Measurements from ENCODE around the gene PRR5L.

The PRR5L gene

GRCh38 chr11:36403661-36404060, 107.6 kb downstream of the PRR5L start:
- H3K4me3 ChIP-seq (ENCODE audit: control insufficient read depth, low read depth, low read length), result no peak overlapping the region
- TF ChIP-seq CTCF (conservative IDR thresholded peaks at IDR 0.05; ENCODE audit: control insufficient read depth, insufficient read depth, low read depth, low read length), result no peak
- no peak for DNase-seq (ENCODE audit: low read depth)

- no peak overlapping the region for H3K4me3 ChIP-seq (ENCODE audit: control insufficient read depth, low read depth, low read length)
- TF ChIP-seq CTCF (conservative IDR thresholded peaks at IDR 0.05; ENCODE audit: control insufficient read depth, insufficient read depth, low read depth, low read length), result no peak
- no peak for DNase-seq (ENCODE audit: low read depth)
These were observed 108.7 kb downstream of the PRR5L start for GRCh38 chr11:36404831-36405230.

- DNase-seq (ENCODE audit: low read depth), result no peak
- H3K4me3 ChIP-seq (ENCODE audit: control insufficient read depth, low read depth, low read length), result no peak overlapping the region
- TF ChIP-seq CTCF (conservative IDR thresholded peaks at IDR 0.05; ENCODE audit: control insufficient read depth, insufficient read depth, low read depth, low read length), result no peak
These were observed 109.7 kb downstream of the PRR5L start for GRCh38 chr11:36405585-36406367.

- no peak for TF ChIP-seq CTCF (conservative IDR thresholded peaks at IDR 0.05; ENCODE audit: control insufficient read depth, insufficient read depth, low read depth, low read length)
- H3K4me3 ChIP-seq (ENCODE audit: control insufficient read depth, low read depth, low read length), result no peak overlapping the region
- no peak for DNase-seq (ENCODE audit: low read depth)
These were observed 111.3 kb downstream of the PRR5L start for GRCh38 chr11:36407356-36407755.

- H3K4me3 ChIP-seq (ENCODE audit: control insufficient read depth, low read depth, low read length), result no peak overlapping the region
- no peak for DNase-seq (ENCODE audit: low read depth)
- TF ChIP-seq CTCF (conservative IDR thresholded peaks at IDR 0.05; ENCODE audit: control insufficient read depth, insufficient read depth, low read depth, low read length), result no peak
These were observed 112.5 kb downstream of the PRR5L start for GRCh38 chr11:36408498-36409136.

GRCh38 chr11:36409152-36409816, 113.2 kb downstream of the PRR5L start:
- DNase-seq (ENCODE audit: low read depth), result peak; percentile 17

More at GRCh38 chr11:36409152-36409816, 113.2 kb downstream of the PRR5L start:
- no peak for TF ChIP-seq CTCF (conservative IDR thresholded peaks at IDR 0.05; ENCODE audit: control insufficient read depth, insufficient read depth, low read depth, low read length)
- H3K4me3 ChIP-seq (ENCODE audit: control insufficient read depth, low read depth, low read length), result no peak overlapping the region

All from fibroblast of mammary gland (primary cell).